ENCODE measurements around the gene MCF2L.

MCF2L gene

DNA sequence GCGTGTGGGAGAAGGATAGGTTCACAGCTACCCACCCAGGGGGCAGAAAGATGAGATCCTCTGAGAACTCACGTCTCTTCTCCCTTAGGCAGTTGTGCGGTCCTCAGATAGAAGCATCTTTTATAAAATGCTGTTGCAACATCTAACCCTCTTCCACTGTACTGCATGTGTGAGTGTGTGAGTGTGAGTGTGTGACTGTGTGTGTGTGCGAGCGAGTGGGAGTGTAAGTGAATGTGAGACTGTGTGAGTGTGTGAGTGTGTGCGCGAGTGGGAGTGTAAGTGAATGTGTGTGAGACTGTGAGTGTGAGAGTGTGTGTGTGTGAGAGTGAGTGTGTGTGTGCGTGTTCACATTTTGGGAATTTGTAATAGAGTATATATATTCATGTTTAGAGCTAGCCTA is 81.0 kb downstream of the MCF2L start:
- Histone ChIP-seq H3K27ac (ENCODE audit: low read depth, low read length) (no peak overlapping the region), H3K9me3 (ENCODE audit: insufficient read depth, low read length) (no peaks in the 10 kb centered on the region), H2AFZ (ENCODE audit: low read depth, low read length, severe bottlenecking) (no peak overlapping the region), H3K79me2 (ENCODE audit: insufficient read depth, low read length) (no peaks in the 10 kb centered on the region), H3K4me2 (ENCODE audit: low read depth, low read length, poor library complexity, severe bottlenecking) (no peak overlapping the region), H3K4me3 (ENCODE audit: insufficient read depth, low read length, poor library complexity, severe bottlenecking) (no peak overlapping the region), H3K36me3 (ENCODE audit: low read length) (no peaks in the 10 kb centered on the region), H3K27me3 (ENCODE audit: low read length) (no peaks in the 10 kb centered on the region), H3K9me2 (replicated peaks; ENCODE audit: insufficient read depth, low read length) (no peaks in the 10 kb centered on the region), H3F3A (ENCODE audit: insufficient read depth) (no peaks in the 10 kb centered on the region), H4K20me1 (ENCODE audit: low read depth, low read length) (no peaks in the 10 kb centered on the region), H3K9ac (ENCODE audit: low read length) (no peak overlapping the region)
- TF ChIP-seq EZH2phosphoT487 (conservative IDR thresholded peaks at IDR 0.05; ENCODE audit: low read length), result no peak
- TF ChIP-seq, protein P1, sequence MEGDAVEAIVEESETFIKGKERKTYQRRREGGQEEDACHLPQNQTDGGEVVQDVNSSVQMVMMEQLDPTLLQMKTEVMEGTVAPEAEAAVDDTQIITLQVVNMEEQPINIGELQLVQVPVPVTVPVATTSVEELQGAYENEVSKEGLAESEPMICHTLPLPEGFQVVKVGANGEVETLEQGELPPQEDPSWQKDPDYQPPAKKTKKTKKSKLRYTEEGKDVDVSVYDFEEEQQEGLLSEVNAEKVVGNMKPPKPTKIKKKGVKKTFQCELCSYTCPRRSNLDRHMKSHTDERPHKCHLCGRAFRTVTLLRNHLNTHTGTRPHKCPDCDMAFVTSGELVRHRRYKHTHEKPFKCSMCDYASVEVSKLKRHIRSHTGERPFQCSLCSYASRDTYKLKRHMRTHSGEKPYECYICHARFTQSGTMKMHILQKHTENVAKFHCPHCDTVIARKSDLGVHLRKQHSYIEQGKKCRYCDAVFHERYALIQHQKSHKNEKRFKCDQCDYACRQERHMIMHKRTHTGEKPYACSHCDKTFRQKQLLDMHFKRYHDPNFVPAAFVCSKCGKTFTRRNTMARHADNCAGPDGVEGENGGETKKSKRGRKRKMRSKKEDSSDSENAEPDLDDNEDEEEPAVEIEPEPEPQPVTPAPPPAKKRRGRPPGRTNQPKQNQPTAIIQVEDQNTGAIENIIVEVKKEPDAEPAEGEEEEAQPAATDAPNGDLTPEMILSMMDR (IDR thresholded peaks at IDR 0.05; ENCODE audit: insufficient read depth, low read length, poor library complexity, severe bottlenecking), result no peak

DNA sequence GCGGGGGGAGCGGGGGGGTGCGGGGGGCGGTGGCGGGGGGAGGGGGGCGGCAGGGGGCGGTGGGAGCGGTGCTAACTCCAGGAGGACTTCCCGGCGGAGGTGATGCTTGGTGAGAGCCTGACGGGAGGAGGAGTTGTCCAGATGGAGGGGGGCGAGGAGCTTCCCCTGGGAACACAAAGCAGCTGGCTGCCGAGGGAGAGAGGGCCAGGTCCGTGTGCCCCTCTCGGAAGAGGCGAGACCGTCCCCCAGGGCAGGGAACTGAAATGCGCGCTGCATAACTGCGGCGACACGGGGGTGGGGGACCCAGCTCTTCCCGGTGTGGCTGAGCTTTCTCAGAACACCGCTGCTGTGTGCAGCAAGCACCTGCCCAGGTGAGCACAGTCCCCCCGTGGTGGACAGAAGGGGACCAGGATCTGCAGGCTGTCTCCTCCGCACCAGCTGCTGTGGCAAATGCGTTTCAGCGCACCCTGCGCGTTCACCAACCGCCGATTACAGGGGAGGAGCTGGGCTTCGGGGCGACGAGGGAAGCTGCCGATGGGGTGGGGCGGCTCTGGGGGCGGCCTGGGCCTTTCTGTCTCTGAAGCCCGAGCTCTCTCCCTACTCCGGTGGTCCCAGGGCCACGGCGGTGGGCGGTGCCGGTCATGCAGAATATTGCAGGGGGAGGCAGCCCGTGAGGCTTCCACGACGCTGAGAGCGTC is 81.9 kb downstream of the MCF2L start:
- Histone ChIP-seq H2AFZ (ENCODE audit: low read depth, low read length, severe bottlenecking) (no peak overlapping the region), H3K27me3 (ENCODE audit: low read length) (no peaks in the 10 kb centered on the region), H3K9me2 (replicated peaks; ENCODE audit: insufficient read depth, low read length) (no peaks in the 10 kb centered on the region), H3F3A (ENCODE audit: insufficient read depth) (no peaks in the 10 kb centered on the region), H3K27ac (ENCODE audit: low read depth, low read length) (no peak overlapping the region), H3K4me3 (ENCODE audit: insufficient read depth, low read length, poor library complexity, severe bottlenecking) (no peak overlapping the region), H3K9ac (ENCODE audit: low read length) (no peak overlapping the region), H4K20me1 (ENCODE audit: low read depth, low read length) (no peaks in the 10 kb centered on the region), H3K36me3 (ENCODE audit: low read length) (no peaks in the 10 kb centered on the region), H3K79me2 (ENCODE audit: insufficient read depth, low read length) (no peaks in the 10 kb centered on the region), H3K4me2 (ENCODE audit: low read depth, low read length, poor library complexity, severe bottlenecking) (no peak overlapping the region), H3K9me3 (ENCODE audit: insufficient read depth, low read length) (no peaks in the 10 kb centered on the region)
- TF ChIP-seq EZH2phosphoT487 (conservative IDR thresholded peaks at IDR 0.05; ENCODE audit: low read length), result no peak
- TF ChIP-seq, protein P1 (IDR thresholded peaks at IDR 0.05; ENCODE audit: insufficient read depth, low read length, poor library complexity, severe bottlenecking), result no peak

DNA sequence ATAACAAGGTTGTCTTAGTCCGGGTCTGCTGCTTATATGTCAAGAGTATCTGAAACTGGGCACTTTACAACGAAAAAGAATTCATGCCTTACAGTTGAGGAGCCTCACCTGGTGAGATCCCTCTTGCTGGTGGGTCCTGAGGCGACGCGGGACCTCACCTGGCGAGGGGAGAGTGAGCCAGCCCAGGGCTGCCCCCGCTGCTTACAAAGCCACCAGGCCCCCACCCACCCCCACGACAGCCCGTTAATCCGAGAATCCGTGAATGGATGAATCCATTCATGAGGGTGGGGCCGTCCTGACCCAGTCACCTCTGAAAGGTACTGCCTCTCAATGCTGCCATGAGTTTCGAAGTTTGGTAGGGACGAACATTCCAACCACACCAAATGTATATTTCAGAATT is 82.6 kb downstream of the MCF2L start:
- H3K4me2 ChIP-seq (ENCODE audit: low read depth, low read length, poor library complexity, severe bottlenecking), result no peak overlapping the region
- no peak overlapping the region for H2AFZ ChIP-seq (ENCODE audit: low read depth, low read length, severe bottlenecking)
- no peaks in the 10 kb centered on the region for H3K9me2 ChIP-seq (replicated peaks; ENCODE audit: insufficient read depth, low read length)
- H3K36me3 ChIP-seq (ENCODE audit: low read length), result no peaks in the 10 kb centered on the region
- H3F3A ChIP-seq (ENCODE audit: insufficient read depth), result no peaks in the 10 kb centered on the region
- H3K79me2 ChIP-seq (ENCODE audit: insufficient read depth, low read length), result no peaks in the 10 kb centered on the region
- no peak overlapping the region for H3K4me3 ChIP-seq (ENCODE audit: insufficient read depth, low read length, poor library complexity, severe bottlenecking)
- H3K27me3 ChIP-seq (ENCODE audit: low read length), result no peaks in the 10 kb centered on the region
- H3K9me3 ChIP-seq (ENCODE audit: insufficient read depth, low read length), result no peaks in the 10 kb centered on the region
- no peaks in the 10 kb centered on the region for H4K20me1 ChIP-seq (ENCODE audit: low read depth, low read length)
- no peak overlapping the region for H3K9ac ChIP-seq (ENCODE audit: low read length)
- TF ChIP-seq, protein P1 (IDR thresholded peaks at IDR 0.05; ENCODE audit: insufficient read depth, low read length, poor library complexity, severe bottlenecking), result no peak
- TF ChIP-seq EZH2phosphoT487 (conservative IDR thresholded peaks at IDR 0.05; ENCODE audit: low read length), result no peak
- no peak overlapping the region for H3K27ac ChIP-seq (ENCODE audit: low read depth, low read length)
